Body of pancreas (tissue), 4 donors: Measurements from ENCODE around the gene MARCHF3. TPM values are rescaled to one million over a fixed set of nuclear protein-coding genes. Genes with fewer than 3 reads are reported as not detected.

Experiments
- ATAC-seq: fragments of 150-250 bp; one replicate; pipeline ENCODE4 v1.9.1; 2016
- DNase-seq, 4 donors: peaks; one replicate each; pipeline ENCODE4 v3.0.0-alpha.2; 2019
- H3K27ac ChIP-seq, 4 donors: fragments of 200-600 bp; sonication (generic); 1 replicate in 3 of 4; 2 replicates in 1 of 4; pipeline versions ENCODE4 v1.5.1 to v1.6.1; 2016 to 2019; ENCODE audit warnings: mild to moderate bottlenecking in 1 of 4, mixed read lengths in 1 of 4, moderate library complexity in 1 of 4
- H3K27me3 ChIP-seq, 2 donors: fragments of 200-600 bp; sonication (generic); one replicate each; pipeline ENCODE4 v1.6.0; 2016; ENCODE audit warnings: mild to moderate bottlenecking in 1 of 2
- H3K36me3 ChIP-seq, 2 donors: fragments of 200-600 bp; sonication (generic); replicated peaks in 1 of 2; 2 replicates each; pipeline ENCODE4 v1.5.1; 2016; ENCODE audit warnings: low read depth in 2 of 2; ENCODE audit not compliant: insufficient read depth in 1 of 2
- H3K4me1 ChIP-seq: fragments of 200-600 bp; sonication (generic); one replicate; pipeline ENCODE4 v1.6.0; 2016
- H3K4me3 ChIP-seq, 2 donors: fragments of 200-600 bp; sonication (generic); 1 replicate in 1 of 2; 2 replicates in 1 of 2; pipeline ENCODE4 v1.5.1; 2016 to 2019
- H3K9me3 ChIP-seq, 3 donors: fragments of 200-600 bp; sonication (generic); 1 replicate in 2 of 3; 2 replicates in 1 of 3; pipeline ENCODE4 v1.5.1; 2016
- POLR2A ChIP-seq, 3 donors: fragments of 450-650 bp; IDR thresholded peaks; one replicate each; pipeline ENCODE4 v1.6.1; 2016; ENCODE audit warnings: antibody characterized with exemption in 3 of 3, mild to moderate bottlenecking in 2 of 3
- WGBS, 2 donors: methylation state at CpG; one replicate each; pipeline ENCODE4 v1.1.5; 2017; 5-methylcytosine and 5-hydroxymethylcytosine counted together
- intact Hi-C: fragments of 100-400 bp; cut with DNase I; formaldehyde crosslinking; loops from one replicate; pipeline ENCODE4 v1.15.1; 2023
- total RNA-seq, 2 donors: library from RNA; depleted of rRNA; stranded (reverse); fragments of >200 nt; gene quantifications; one replicate each; pipeline ENCODE4 v1.1.0, GENCODE V29; 2016
- TF ChIP-seq, protein P1 (sequence below), 7 experiments: fragments of 450-650 bp in 4 of 7; fragments of 200-600 bp in 3 of 7; sonication (generic) in 3 of 7; IDR thresholded peaks; one replicate each; pipeline ENCODE4 v1.5.1; 2016 to 2019; ENCODE audit warnings: antibody characterized with exemption in 7 of 7

Gene MARCHF3
- total RNA-seq, 2 donors from 2014 or later: 2.1 to 8.2 TPM

DNA sequence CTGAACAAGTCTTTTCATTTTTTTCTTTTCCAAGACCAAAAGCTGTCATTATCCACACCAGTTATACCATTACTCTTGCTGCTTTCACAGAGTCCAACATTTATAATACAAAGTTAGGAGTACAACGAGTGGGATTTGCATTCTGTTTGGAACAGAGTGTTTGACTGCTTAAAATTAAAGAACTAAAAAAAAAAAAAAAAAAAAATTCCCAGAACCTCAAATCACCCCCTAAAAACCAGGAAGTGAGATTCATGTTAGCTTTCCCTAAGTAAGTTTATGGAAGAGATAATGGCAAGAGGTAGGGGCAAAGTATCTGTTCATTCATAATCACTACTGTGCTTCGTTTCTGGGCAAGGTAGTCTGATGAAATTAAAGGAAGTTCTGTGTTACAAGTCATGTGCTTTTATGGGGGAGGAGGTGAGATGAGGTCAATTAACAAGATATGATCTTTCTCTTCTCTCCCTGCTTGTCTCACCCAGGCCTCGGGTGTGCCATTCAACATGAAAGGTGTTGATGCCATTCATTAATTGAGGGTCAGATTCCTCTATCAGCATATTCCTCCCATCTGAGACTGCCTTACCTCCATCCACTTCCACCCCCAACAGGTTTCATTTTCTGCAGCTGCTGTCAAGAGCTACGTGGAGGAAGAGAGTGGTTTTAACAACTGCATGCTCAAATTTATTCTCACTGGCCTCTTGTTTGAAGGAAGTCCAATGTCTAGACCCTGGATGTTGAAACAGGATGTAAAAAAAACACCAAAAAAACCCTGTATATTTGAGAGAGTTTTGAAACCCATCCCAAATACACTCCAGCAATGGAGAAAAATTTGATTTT lies 58.1 kb downstream of the MARCHF3 start:
- Histone ChIP-seq H3K4me3 (no peak overlapping the region), H3K27ac (peak overlapping the region in 1 of 4 donors; percentile 41), H3K9me3 (no peaks in the 10 kb centered on the region), H3K27me3 (no peaks in the 10 kb centered on the region), H3K36me3 (no peaks in the 10 kb centered on the region), H3K4me1 (peaks cover 4% of the 10 kb centered on the region)
- intact Hi-C loops: no loop called here
- ATAC-seq (peak; percentile 24), DNase-seq (no peak)
- 56 to 66% methylated on average over 4 of the region's 4 CpGs for WGBS, 2 donors
- TF ChIP-seq, protein P1, sequence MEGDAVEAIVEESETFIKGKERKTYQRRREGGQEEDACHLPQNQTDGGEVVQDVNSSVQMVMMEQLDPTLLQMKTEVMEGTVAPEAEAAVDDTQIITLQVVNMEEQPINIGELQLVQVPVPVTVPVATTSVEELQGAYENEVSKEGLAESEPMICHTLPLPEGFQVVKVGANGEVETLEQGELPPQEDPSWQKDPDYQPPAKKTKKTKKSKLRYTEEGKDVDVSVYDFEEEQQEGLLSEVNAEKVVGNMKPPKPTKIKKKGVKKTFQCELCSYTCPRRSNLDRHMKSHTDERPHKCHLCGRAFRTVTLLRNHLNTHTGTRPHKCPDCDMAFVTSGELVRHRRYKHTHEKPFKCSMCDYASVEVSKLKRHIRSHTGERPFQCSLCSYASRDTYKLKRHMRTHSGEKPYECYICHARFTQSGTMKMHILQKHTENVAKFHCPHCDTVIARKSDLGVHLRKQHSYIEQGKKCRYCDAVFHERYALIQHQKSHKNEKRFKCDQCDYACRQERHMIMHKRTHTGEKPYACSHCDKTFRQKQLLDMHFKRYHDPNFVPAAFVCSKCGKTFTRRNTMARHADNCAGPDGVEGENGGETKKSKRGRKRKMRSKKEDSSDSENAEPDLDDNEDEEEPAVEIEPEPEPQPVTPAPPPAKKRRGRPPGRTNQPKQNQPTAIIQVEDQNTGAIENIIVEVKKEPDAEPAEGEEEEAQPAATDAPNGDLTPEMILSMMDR (IDR thresholded peaks at IDR 0.05): no peak
- TF ChIP-seq POLR2A (IDR thresholded peaks at IDR 0.05): no peak

DNA sequence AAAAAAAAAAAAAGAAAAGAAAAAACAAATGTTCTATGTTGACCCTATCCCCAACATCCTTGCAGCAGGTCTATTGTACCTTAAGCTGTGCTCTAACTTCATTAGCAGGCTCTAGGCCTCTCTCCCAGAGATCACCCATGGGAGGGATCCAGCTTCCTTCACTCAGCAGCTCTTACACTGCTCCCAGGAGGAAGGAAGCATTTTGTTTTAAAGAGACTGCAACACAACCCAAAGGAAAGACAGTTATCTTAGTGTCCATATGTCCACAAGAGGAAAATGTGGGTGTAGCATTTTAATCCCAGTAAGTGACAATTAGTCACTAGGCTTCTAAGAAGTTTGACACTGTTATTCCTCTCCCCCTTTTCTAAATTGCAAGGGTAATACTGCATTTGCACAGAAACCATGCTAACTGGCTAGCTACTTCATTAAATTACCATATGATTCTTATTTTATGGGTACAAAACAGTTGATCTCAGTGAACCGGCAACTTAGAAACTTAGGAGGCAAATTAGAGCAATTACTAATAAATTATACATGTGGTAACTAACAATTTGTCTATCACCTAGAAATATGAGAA lies 58.8 kb downstream of the MARCHF3 start:
- DNase-seq: no peak
- intact Hi-C loops: no loop called here
- Histone ChIP-seq H3K27ac (no peak overlapping the region), H3K4me3 (no peak overlapping the region), H3K27me3 (no peaks in the 10 kb centered on the region), H3K4me1 (peaks cover 4% of the 10 kb centered on the region), H3K9me3 (no peaks in the 10 kb centered on the region), H3K36me3 (no peaks in the 10 kb centered on the region)
- TF ChIP-seq, protein P1 (IDR thresholded peaks at IDR 0.05): no peak
- TF ChIP-seq POLR2A (IDR thresholded peaks at IDR 0.05): no peak
- WGBS, 2 donors: 91 to 96% methylated on average over 1 of the region's 1 CpG
- ATAC-seq: no peak

DNA sequence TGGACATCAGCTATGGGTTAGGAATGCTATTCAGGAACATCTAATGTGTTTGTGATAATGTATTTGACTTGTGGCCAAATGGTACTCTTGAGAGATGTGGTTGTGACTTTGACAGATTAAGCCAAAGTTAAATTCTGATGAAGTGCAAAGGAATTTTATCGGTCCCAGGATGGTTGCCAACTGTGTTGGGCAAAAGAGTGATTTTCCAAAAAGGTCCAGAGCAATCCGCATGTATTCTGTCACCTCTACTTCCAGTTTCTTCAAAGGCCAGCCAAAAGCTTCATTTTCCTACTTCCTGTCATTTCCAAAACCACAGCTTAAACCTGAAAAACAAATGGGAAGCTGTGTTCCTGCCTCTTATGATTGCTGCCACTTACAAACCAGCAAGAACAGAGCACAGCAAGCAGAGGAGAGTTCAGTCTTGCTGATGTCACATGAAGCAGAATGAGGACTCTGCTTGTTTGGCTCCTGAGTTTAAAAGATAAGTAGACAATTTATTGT lies 59.8 kb downstream of the MARCHF3 start:
- H3K36me3 ChIP-seq: no peaks in the 10 kb centered on the region
- WGBS, 2 donors: 38 to 47% methylated on average over 2 of the region's 2 CpGs
- TF ChIP-seq, protein P1 (IDR thresholded peaks at IDR 0.05): no peak
- no peak for TF ChIP-seq POLR2A (IDR thresholded peaks at IDR 0.05)
- ATAC-seq (no peak), DNase-seq (peak in 1 of 4 donors; percentile 21)
- H3K4me3 ChIP-seq: no peak overlapping the region
- H3K4me1 ChIP-seq: peaks cover 4% of the 10 kb centered on the region
- no peaks in the 10 kb centered on the region for H3K9me3 ChIP-seq
- H3K27ac ChIP-seq: peak overlapping the region in 1 of 4 donors; percentile 22
- H3K27me3 ChIP-seq: no peaks in the 10 kb centered on the region
- intact Hi-C loops: no loop called here

DNA sequence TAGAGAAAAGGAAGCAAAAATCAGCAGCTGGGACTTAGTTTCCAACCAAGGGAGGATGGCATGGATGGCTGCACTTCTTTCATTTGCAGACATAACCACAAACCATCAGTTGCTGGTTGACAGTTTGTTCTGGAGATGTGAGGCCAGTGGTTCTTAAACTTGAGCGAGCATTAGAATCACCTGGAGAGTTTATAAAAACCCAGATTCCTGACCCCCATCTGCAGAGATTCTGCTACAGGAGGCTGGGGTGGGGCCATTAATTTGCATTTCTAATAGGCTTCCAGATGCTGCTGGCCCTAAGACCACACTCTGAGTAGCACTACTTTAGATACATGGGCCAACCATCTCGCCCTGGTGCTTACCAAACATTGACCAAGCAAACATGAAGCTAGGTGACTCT lies 60.8 kb downstream of the MARCHF3 start:
- H3K27me3 ChIP-seq: no peaks in the 10 kb centered on the region

More for the DNA sequence above, 60.8 kb downstream of the MARCHF3 start:
- H3K27ac ChIP-seq: no peak overlapping the region
- DNase-seq: no peak
- ATAC-seq: no peak
- intact Hi-C loops: no loop called here
- no peaks in the 10 kb centered on the region for H3K9me3 ChIP-seq
- peaks cover 4% of the 10 kb centered on the region for H3K4me1 ChIP-seq
- no peaks in the 10 kb centered on the region for H3K36me3 ChIP-seq
- no peak for TF ChIP-seq POLR2A (IDR thresholded peaks at IDR 0.05)
- TF ChIP-seq, protein P1 (IDR thresholded peaks at IDR 0.05): no peak
- no peak overlapping the region for H3K4me3 ChIP-seq
- 71 to 76% methylated on average over 2 of the region's 2 CpGs for WGBS, 2 donors
